ENCODE results near the gene LTBP1.

DNA sequence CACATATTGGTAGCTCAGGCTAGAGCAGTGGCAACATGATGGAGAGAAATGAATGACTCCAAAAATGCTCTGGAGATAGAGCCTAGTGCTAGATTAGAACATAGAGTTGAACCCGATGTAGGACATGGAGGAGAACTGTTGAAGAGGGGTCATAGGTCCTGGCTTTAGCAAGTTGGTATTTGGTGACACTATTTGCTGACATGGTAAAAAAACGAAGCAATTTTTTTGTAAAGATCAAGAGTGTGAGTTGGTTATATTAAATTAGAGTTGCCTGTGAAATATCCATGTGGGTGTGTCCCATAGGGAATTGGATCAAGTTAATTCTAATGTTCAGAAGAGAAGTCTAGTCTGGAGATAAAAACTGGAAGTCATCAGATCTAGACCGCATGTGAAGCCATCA, 386.7 kb downstream of the LTBP1 start:
- no peak for TF ChIP-seq CTCF (IDR thresholded peaks at IDR 0.05)
- no peak for TF ChIP-seq POLR2AphosphoS5 (IDR thresholded peaks at IDR 0.05; ENCODE audit: low read depth, low read length)

Measured in Panc1 (cell line).